ENCODE data around the gene VPREB3.

GRCh38 chr22:23704829-23705228 lies 49.4 kb downstream of the VPREB3 start:
- TF ChIP-seq EZH2 (IDR thresholded peaks at IDR 0.05; ENCODE audit: low read length, missing control alignments), result no peak
- TF ChIP-seq, protein P1, sequence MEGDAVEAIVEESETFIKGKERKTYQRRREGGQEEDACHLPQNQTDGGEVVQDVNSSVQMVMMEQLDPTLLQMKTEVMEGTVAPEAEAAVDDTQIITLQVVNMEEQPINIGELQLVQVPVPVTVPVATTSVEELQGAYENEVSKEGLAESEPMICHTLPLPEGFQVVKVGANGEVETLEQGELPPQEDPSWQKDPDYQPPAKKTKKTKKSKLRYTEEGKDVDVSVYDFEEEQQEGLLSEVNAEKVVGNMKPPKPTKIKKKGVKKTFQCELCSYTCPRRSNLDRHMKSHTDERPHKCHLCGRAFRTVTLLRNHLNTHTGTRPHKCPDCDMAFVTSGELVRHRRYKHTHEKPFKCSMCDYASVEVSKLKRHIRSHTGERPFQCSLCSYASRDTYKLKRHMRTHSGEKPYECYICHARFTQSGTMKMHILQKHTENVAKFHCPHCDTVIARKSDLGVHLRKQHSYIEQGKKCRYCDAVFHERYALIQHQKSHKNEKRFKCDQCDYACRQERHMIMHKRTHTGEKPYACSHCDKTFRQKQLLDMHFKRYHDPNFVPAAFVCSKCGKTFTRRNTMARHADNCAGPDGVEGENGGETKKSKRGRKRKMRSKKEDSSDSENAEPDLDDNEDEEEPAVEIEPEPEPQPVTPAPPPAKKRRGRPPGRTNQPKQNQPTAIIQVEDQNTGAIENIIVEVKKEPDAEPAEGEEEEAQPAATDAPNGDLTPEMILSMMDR (conservative IDR thresholded peaks at IDR 0.05 in 1 of 2, IDR thresholded peaks at IDR 0.05 in 1 of 2; ENCODE audit: low read depth in 1 of 2, low read length in 2 of 2), result no peak
